SK-N-SH treated with all-trans-retinoic acid at 6 μM for 48 hours (cell line): ENCODE measurements around the gene CRACR2A.

ENCODE experiments used
- ARNTL ChIP-seq: fragments of 450-650 bp; formaldehyde crosslinking; IDR thresholded peaks from 2 replicates; pipeline ENCODE4 v1.5.0; 2020; ENCODE audit warnings: low read depth, mild to moderate bottlenecking, moderate library complexity, borderline replicate concordance
- RARB ChIP-seq: fragments of 250-450 bp; sonication (Bioruptor Pico); IDR thresholded peaks from 2 replicates; pipeline ENCODE4 v1.8.0; 2021; ENCODE audit warnings: mild to moderate bottlenecking, moderate library complexity
- ZNF565 ChIP-seq: fragments of 450-650 bp; formaldehyde crosslinking; conservative IDR thresholded peaks from 2 replicates; pipeline ENCODE4 v1.5.0; 2020; ENCODE audit warnings: low read depth, mild to moderate bottlenecking, moderate library complexity
- ZNF8 ChIP-seq: fragments of 450-650 bp; formaldehyde crosslinking; IDR thresholded peaks from 2 replicates; pipeline ENCODE4 v1.5.0; 2020; ENCODE audit warnings: mild to moderate bottlenecking, moderate library complexity
- TF ChIP-seq, protein P1 (sequence below): fragments of 250-450 bp; sonication (Bioruptor Pico); IDR thresholded peaks from 2 replicates; pipeline ENCODE4 v1.5.1; 2021; ENCODE audit warnings: mild to moderate bottlenecking, moderate library complexity
- TF ChIP-seq, protein P2 (sequence below): fragments of 250-450 bp; sonication (Bioruptor Pico); IDR thresholded peaks from 2 replicates; pipeline ENCODE4 v1.5.0; 2020; ENCODE audit warnings: mild to moderate bottlenecking, moderate library complexity

DNA sequence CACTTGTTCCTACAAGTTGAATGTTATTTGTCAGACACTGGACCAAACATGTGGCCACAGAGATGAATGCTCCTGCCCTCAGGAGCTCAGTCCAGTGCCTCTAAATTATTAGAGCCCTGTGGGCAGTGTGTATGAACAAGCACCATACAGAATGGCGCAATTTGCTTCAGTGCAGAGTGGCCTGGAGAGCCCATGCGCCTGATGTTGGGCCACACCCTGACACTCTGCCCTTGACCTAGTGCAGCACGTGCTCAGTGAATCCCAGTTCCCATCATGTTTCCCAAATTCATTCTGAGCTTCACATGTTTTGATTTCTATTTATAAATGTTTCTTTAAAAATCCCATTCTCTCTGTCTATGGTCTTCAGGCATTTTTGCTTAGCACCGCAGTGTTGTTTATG is 145.1 kb downstream of the CRACR2A start:
- TF ChIP-seq ZNF565 (no peak), RARB (CRISPR knock-in tag) (no peak), ARNTL (no peak), ZNF8 (CRISPR knock-in tag) (no peak)
- TF ChIP-seq, protein P1, sequence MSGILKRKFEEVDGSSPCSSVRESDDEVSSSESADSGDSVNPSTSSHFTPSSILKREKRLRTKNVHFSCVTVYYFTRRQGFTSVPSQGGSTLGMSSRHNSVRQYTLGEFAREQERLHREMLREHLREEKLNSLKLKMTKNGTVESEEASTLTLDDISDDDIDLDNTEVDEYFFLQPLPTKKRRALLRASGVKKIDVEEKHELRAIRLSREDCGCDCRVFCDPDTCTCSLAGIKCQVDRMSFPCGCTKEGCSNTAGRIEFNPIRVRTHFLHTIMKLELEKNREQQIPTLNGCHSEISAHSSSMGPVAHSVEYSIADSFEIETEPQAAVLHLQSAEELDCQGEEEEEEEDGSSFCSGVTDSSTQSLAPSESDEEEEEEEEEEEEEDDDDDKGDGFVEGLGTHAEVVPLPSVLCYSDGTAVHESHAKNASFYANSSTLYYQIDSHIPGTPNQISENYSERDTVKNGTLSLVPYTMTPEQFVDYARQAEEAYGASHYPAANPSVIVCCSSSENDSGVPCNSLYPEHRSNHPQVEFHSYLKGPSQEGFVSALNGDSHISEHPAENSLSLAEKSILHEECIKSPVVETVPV = no peak
- TF ChIP-seq, protein P2, sequence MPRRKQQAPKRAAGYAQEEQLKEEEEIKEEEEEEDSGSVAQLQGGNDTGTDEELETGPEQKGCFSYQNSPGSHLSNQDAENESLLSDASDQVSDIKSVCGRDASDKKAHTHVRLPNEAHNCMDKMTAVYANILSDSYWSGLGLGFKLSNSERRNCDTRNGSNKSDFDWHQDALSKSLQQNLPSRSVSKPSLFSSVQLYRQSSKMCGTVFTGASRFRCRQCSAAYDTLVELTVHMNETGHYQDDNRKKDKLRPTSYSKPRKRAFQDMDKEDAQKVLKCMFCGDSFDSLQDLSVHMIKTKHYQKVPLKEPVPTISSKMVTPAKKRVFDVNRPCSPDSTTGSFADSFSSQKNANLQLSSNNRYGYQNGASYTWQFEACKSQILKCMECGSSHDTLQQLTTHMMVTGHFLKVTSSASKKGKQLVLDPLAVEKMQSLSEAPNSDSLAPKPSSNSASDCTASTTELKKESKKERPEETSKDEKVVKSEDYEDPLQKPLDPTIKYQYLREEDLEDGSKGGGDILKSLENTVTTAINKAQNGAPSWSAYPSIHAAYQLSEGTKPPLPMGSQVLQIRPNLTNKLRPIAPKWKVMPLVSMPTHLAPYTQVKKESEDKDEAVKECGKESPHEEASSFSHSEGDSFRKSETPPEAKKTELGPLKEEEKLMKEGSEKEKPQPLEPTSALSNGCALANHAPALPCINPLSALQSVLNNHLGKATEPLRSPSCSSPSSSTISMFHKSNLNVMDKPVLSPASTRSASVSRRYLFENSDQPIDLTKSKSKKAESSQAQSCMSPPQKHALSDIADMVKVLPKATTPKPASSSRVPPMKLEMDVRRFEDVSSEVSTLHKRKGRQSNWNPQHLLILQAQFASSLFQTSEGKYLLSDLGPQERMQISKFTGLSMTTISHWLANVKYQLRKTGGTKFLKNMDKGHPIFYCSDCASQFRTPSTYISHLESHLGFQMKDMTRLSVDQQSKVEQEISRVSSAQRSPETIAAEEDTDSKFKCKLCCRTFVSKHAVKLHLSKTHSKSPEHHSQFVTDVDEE (CRISPR knock-in tag) = no peak
